GM12892 (cell line): ENCODE results near the gene RTL3.

Source experiments
- POLR2A ChIP-seq: IDR thresholded peaks from 2 replicates; pipeline ENCODE4 v1.6.1; 2011; ENCODE audit warnings: low read depth, low read length, control low read depth
- POLR2AphosphoS5 ChIP-seq: IDR thresholded peaks from 2 replicates; pipeline ENCODE4 v1.6.1; 2011; ENCODE audit warnings: low read depth, low read length, control low read depth
- TAF1 ChIP-seq: IDR thresholded peaks from 2 replicates; pipeline ENCODE4 v1.6.1; 2011; ENCODE audit warnings: low read depth, mild to moderate bottlenecking, control low read depth, low read length, borderline replicate concordance

DNA sequence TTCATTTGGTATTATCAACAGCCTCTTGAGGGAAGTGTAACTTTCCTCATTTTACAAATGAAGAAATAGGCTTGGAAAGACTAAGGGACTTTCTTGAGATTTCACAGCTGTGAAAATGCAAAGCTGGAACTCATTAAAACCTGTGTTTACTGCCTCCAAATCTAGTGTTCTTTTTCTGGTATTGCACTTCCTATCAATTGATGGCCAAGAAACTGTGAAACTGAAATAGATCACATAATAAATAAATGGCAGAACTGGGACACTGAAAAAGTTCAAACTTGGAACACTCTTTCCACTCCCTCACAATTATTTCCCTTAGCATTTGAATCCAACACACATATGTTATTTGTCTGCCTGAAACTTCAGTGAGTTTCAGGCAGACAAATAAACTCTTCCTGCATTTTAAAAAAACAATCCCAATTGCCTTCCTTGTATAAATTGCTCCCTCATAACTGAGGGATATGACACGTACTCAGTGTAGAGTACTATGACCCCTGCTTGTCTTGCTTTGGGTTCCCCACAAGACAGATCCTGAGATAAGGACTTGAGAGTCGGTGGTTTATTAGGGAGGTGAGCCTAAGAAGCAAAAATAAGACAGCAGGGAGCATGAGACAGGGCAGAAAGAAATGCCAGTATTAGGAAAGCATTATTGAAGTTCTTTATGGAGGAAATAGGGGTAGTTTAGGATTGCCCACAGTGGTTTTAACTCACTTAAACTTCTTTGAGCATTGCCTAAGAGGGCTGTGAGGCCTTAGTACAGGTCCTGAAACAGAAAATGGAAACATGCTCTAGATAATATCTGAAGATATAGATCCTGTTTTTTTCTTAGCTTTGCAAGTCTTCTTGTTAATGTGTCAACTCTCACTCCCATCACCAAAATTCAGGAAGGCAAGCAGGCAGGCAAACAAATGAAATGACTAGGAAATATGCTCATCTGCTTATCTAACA is 33.9 kb downstream of the RTL3 start:
- no peak for TF ChIP-seq POLR2AphosphoS5
- TF ChIP-seq POLR2A: no peak
- TF ChIP-seq TAF1: no peak
